ENCODE measurements around the gene MAP1B. TPM values are rescaled to one million over a fixed set of nuclear protein-coding genes. Genes with fewer than 3 reads are reported as not detected.

The MAP1B gene
- total RNA-seq, 2 donors from 2014 or later, result 87.9 to 93.3 TPM

DNA sequence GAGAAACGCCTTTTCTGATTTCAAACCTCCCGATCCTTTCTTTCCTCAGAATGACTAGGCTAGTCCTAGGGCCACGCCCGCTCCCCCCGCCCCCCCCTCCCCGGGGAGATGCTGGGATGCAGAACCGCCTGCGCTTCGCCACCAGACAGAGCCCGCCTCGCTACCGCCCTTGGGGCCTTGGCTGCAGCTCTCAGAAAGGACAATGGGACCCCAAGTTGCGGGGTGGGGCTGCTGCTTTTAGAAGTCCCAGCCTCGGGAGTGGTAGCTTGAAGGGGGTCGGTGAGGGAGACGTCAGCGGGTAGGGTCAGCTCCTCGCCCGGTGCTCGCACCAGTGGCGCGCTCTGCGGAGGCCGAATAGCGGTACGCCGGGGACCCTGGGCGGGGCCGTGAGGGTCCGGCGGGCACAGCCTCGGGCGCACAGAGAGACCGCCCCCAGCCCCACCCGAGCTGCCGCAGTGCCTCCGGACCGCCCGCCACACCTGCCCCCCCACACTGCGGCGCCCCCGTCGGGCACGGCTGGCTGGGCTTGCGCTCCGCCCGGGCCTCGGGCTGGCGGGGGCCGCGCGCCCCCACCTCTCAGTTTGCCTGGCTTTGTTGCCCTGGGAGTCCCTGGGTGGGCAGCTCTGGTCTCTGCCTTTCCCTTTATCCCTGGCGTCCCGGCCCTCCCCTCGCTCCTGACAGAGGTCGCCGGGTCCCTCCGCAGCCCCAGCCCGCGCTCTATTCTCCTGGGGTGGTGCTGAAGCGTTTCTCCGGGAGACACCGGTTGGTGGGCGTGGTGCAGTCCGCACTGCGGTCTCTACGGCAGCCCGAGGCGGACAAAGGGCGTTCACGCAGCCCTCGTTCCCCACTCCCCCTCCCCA lies 1.2 kb downstream of the MAP1B start:
- TF ChIP-seq, protein P1, sequence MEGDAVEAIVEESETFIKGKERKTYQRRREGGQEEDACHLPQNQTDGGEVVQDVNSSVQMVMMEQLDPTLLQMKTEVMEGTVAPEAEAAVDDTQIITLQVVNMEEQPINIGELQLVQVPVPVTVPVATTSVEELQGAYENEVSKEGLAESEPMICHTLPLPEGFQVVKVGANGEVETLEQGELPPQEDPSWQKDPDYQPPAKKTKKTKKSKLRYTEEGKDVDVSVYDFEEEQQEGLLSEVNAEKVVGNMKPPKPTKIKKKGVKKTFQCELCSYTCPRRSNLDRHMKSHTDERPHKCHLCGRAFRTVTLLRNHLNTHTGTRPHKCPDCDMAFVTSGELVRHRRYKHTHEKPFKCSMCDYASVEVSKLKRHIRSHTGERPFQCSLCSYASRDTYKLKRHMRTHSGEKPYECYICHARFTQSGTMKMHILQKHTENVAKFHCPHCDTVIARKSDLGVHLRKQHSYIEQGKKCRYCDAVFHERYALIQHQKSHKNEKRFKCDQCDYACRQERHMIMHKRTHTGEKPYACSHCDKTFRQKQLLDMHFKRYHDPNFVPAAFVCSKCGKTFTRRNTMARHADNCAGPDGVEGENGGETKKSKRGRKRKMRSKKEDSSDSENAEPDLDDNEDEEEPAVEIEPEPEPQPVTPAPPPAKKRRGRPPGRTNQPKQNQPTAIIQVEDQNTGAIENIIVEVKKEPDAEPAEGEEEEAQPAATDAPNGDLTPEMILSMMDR (conservative IDR thresholded peaks at IDR 0.05), result no peak
- WGBS, 2 experiments (ENCODE audit: insufficient coverage in 1 of 2, insufficient read length in 1 of 2), result 0% methylated on average over 16 to 72 of the region's 72 CpGs
- Mint-ChIP-seq H3K36me3 (ENCODE audit: low read depth) (peaks cover 6% of the 10 kb centered on the region), H3K9me3 (no peaks in the 10 kb centered on the region), H3K4me1 (peaks cover 26% of the 10 kb centered on the region), H3K27me3 (ENCODE audit: insufficient read depth) (no peaks in the 10 kb centered on the region), H3K4me3 (peak overlapping the region; percentile 85), H3K27ac (peak overlapping the region; percentile 79)
- H3K4me3 ChIP-seq (ENCODE audit: low read length), result peak overlapping the region; percentile 97
- H3K27ac ChIP-seq (ENCODE audit: low read depth, low read length), result peak overlapping the region; percentile 96
- peak overlapping the region; percentile 83 for H3K9ac ChIP-seq (ENCODE audit: extremely low read depth, low read length, poor library complexity, severe bottlenecking)
- peaks cover 11% of the 10 kb centered on the region for H3K4me1 ChIP-seq (ENCODE audit: control insufficient read depth, insufficient read depth, low read length)
- H3K9me3 ChIP-seq (ENCODE audit: control insufficient read depth, low read length), result no peaks in the 10 kb centered on the region
- peaks cover 37% of the 10 kb centered on the region for H3K36me3 ChIP-seq (ENCODE audit: control insufficient read depth, insufficient read depth, low read length)
- H3K27me3 ChIP-seq (ENCODE audit: control insufficient read depth, insufficient read depth, low read length, poor library complexity, severe bottlenecking), result no peaks in the 10 kb centered on the region
- DNase-seq, result peak; percentile 92

DNA sequence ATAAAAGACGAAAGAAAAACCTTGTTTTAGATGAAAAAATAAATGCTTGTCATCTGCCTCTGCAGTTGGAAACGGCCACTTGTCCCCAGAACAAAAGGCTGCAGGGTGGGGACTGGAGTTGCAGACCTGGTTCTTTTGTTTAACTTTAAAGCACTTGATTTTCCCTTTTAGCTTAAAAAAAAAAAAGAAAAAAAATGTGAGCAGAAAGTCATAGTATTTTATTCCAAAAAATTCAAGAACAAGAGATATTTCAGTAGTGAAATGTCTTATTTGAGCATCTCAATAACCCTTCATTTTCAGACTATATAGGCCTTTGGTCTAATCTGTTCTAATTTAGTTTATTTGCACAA lies 1.8 kb downstream of the MAP1B start:
- H3K9me3 Mint-ChIP-seq, result no peaks in the 10 kb centered on the region
- no peak for DNase-seq
- peaks cover 8% of the 10 kb centered on the region for H3K36me3 Mint-ChIP-seq (ENCODE audit: low read depth)
- peak overlapping the region; percentile 79 for H3K27ac Mint-ChIP-seq
- peak overlapping the region; percentile 83 for H3K9ac ChIP-seq (ENCODE audit: extremely low read depth, low read length, poor library complexity, severe bottlenecking)
- H3K9me3 ChIP-seq (ENCODE audit: control insufficient read depth, low read length), result no peaks in the 10 kb centered on the region
- H3K4me3 ChIP-seq (ENCODE audit: low read length), result peak overlapping the region; percentile 97
- peaks cover 11% of the 10 kb centered on the region for H3K4me1 ChIP-seq (ENCODE audit: control insufficient read depth, insufficient read depth, low read length)
- H3K27me3 Mint-ChIP-seq (ENCODE audit: insufficient read depth), result no peaks in the 10 kb centered on the region
- H3K4me3 Mint-ChIP-seq, result peak overlapping the region; percentile 85
- peaks cover 43% of the 10 kb centered on the region for H3K36me3 ChIP-seq (ENCODE audit: control insufficient read depth, insufficient read depth, low read length)
- H3K27me3 ChIP-seq (ENCODE audit: control insufficient read depth, insufficient read depth, low read length, poor library complexity, severe bottlenecking), result no peaks in the 10 kb centered on the region
- H3K27ac ChIP-seq (ENCODE audit: low read depth, low read length), result peak overlapping the region; percentile 96
- TF ChIP-seq, protein P1 (conservative IDR thresholded peaks at IDR 0.05), result no peak
- WGBS, 2 experiments (ENCODE audit: insufficient coverage in 1 of 2, insufficient read length in 1 of 2), result 0% methylated on average over 1 to 2 of the region's 2 CpGs
- H3K4me1 Mint-ChIP-seq, result peaks cover 26% of the 10 kb centered on the region

DNA sequence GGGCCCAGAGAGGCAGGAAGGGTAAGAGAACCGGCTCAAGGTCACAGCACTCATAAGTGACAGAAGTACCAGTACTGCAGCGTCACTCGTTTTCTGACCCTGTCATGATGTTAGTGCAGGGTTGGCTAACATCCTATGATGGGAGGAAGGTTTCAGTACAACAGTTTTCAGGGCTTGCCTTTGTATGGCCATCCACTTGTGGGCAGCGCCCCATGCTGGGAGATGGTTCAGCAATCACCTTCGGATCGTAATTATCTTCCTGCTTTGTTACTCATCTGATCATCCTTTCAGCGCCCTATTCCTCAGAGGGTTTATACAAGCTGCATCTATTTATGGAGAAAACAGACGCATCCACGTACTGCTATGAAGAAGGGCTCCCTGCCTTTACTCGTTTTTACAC lies 2.4 kb downstream of the MAP1B start:
- Histone ChIP-seq H3K36me3 (ENCODE audit: control insufficient read depth, insufficient read depth, low read length) (peaks cover 49% of the 10 kb centered on the region), H3K4me3 (ENCODE audit: low read length) (peak overlapping the region; percentile 97), H3K9ac (ENCODE audit: extremely low read depth, low read length, poor library complexity, severe bottlenecking) (no peak overlapping the region), H3K9me3 (ENCODE audit: control insufficient read depth, low read length) (no peaks in the 10 kb centered on the region), H3K4me1 (ENCODE audit: control insufficient read depth, insufficient read depth, low read length) (peaks cover 11% of the 10 kb centered on the region), H3K27me3 (ENCODE audit: control insufficient read depth, insufficient read depth, low read length, poor library complexity, severe bottlenecking) (no peaks in the 10 kb centered on the region), H3K27ac (ENCODE audit: low read depth, low read length) (peak overlapping the region; percentile 96)
- DNase-seq, result no peak
- WGBS, 2 experiments (ENCODE audit: insufficient coverage in 1 of 2, insufficient read length in 1 of 2), result 70 to 75% methylated on average over 10 of the region's 10 CpGs
- Mint-ChIP-seq H3K27ac (no peak overlapping the region), H3K4me3 (peak overlapping the region; percentile 85), H3K27me3 (ENCODE audit: insufficient read depth) (no peaks in the 10 kb centered on the region), H3K4me1 (peaks cover 26% of the 10 kb centered on the region), H3K9me3 (no peaks in the 10 kb centered on the region), H3K36me3 (ENCODE audit: low read depth) (peaks cover 8% of the 10 kb centered on the region)
- TF ChIP-seq, protein P1 (conservative IDR thresholded peaks at IDR 0.05), result no peak
